Epidermal melanocyte (primary cell): Measurements from ENCODE around the gene WDR82.

Experiments used
- DNase-seq: peaks from one replicate; pipeline ENCODE4 v3.0.0; 2011; ENCODE audit warnings: low spot score; ENCODE audit not compliant: insufficient read length

The WDR82 gene

GRCh38 chr3:52238761-52239701 lies 39.4 kb downstream of the WDR82 start, which contains the start of gene TWF2:
Gene TWF2, minus strand, starts transcription at chr3:52239158. Its CDS starts 142 bp downstream, at chr3:52239016.
- DNase-seq, result peak; percentile 98

- DNase-seq, result no peak
These were observed 40.2 kb downstream of the WDR82 start for GRCh38 chr3:52238193-52238760.

- DNase-seq, result peak; percentile 86
These were observed 40.7 kb downstream of the WDR82 start for GRCh38 chr3:52237657-52238172.

GRCh38 chr3:52237006-52237656 lies 41.3 kb downstream of the WDR82 start:
- DNase-seq, result no peak

- DNase-seq, result no peak
These were observed 42.0 kb downstream of the WDR82 start for GRCh38 chr3:52236424-52236886.

GRCh38 chr3:52234516-52235447 lies 43.7 kb downstream of the WDR82 start:
- no peak for DNase-seq

GRCh38 chr3:52233968-52234367 lies 44.5 kb downstream of the WDR82 start:
- DNase-seq, result no peak

- DNase-seq, result no peak
These were observed 45.3 kb downstream of the WDR82 start for GRCh38 chr3:52233108-52233591.

- DNase-seq, result no peak
These were observed 46.0 kb downstream of the WDR82 start for GRCh38 chr3:52232279-52233107.

GRCh38 chr3:52231502-52232278 lies 46.8 kb downstream of the WDR82 start:
- no peak for DNase-seq

GRCh38 chr3:52230889-52231499 lies 47.5 kb downstream of the WDR82 start:
- no peak for DNase-seq

GRCh38 chr3:52230461-52230860 lies 48.0 kb downstream of the WDR82 start:
- DNase-seq, result no peak

- DNase-seq, result no peak
These were observed 48.8 kb downstream of the WDR82 start for GRCh38 chr3:52229656-52230055.

GRCh38 chr3:52228751-52229291 lies 49.6 kb downstream of the WDR82 start:
- DNase-seq, result no peak

GRCh38 chr3:52228266-52228665 lies 50.2 kb downstream of the WDR82 start:
- DNase-seq, result no peak

- no peak for DNase-seq
These were observed 50.7 kb downstream of the WDR82 start for GRCh38 chr3:52227766-52228165.

GRCh38 chr3:52227117-52227516 lies 51.3 kb downstream of the WDR82 start:
- DNase-seq, result no peak

- no peak for DNase-seq
These were observed 52.1 kb downstream of the WDR82 start for GRCh38 chr3:52226229-52226817.
